ENCODE measurements around the gene FSTL5.

DNA sequence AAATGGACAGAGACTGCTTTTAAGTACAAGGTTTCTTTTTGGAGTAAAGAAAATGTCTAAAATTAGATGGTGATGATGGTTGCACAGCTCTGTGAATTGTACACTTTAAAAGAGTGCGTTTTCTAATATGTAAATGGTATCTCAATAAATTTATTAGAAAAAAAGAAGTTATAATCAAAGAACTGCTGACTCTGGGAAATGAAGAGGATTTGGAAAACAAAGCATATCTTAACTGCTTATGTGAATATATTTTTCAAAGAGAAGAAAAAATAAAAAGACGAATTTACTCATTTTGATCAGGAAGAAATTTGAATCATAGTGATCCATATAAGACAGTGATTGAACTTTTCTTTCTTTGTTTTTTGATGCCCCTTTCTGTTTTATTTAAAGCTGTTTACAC, 45.9 kb upstream of the FSTL5 start:
- TF ChIP-seq ZNF446 (CRISPR knock-in tag; IDR thresholded peaks at IDR 0.05), result no peak
- TF ChIP-seq, protein P1, sequence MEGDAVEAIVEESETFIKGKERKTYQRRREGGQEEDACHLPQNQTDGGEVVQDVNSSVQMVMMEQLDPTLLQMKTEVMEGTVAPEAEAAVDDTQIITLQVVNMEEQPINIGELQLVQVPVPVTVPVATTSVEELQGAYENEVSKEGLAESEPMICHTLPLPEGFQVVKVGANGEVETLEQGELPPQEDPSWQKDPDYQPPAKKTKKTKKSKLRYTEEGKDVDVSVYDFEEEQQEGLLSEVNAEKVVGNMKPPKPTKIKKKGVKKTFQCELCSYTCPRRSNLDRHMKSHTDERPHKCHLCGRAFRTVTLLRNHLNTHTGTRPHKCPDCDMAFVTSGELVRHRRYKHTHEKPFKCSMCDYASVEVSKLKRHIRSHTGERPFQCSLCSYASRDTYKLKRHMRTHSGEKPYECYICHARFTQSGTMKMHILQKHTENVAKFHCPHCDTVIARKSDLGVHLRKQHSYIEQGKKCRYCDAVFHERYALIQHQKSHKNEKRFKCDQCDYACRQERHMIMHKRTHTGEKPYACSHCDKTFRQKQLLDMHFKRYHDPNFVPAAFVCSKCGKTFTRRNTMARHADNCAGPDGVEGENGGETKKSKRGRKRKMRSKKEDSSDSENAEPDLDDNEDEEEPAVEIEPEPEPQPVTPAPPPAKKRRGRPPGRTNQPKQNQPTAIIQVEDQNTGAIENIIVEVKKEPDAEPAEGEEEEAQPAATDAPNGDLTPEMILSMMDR (CRISPR knock-in tag; IDR thresholded peaks at IDR 0.05), result no peak
- no peak for TF ChIP-seq NFIC (IDR thresholded peaks at IDR 0.05; ENCODE audit: low read length)
- no peak for TF ChIP-seq YY1 (IDR thresholded peaks at IDR 0.05; ENCODE audit: insufficient read depth, insufficient replicate concordance, low read depth, low read length)
- TF ChIP-seq MYC (CRISPR knock-in tag; IDR thresholded peaks at IDR 0.05; ENCODE audit: borderline replicate concordance), result no peak
- TF ChIP-seq CHD2 (IDR thresholded peaks at IDR 0.05; ENCODE audit: low read depth, low read length), result no peak
- no peak for TF ChIP-seq TP53 (CRISPR knock-in tag; conservative IDR thresholded peaks at IDR 0.05)
- TF ChIP-seq, protein P2, sequence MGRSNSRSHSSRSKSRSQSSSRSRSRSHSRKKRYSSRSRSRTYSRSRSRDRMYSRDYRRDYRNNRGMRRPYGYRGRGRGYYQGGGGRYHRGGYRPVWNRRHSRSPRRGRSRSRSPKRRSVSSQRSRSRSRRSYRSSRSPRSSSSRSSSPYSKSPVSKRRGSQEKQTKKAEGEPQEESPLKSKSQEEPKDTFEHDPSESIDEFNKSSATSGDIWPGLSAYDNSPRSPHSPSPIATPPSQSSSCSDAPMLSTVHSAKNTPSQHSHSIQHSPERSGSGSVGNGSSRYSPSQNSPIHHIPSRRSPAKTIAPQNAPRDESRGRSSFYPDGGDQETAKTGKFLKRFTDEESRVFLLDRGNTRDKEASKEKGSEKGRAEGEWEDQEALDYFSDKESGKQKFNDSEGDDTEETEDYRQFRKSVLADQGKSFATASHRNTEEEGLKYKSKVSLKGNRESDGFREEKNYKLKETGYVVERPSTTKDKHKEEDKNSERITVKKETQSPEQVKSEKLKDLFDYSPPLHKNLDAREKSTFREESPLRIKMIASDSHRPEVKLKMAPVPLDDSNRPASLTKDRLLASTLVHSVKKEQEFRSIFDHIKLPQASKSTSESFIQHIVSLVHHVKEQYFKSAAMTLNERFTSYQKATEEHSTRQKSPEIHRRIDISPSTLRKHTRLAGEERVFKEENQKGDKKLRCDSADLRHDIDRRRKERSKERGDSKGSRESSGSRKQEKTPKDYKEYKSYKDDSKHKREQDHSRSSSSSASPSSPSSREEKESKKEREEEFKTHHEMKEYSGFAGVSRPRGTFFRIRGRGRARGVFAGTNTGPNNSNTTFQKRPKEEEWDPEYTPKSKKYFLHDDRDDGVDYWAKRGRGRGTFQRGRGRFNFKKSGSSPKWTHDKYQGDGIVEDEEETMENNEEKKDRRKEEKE (IDR thresholded peaks at IDR 0.05), result no peak
